SK-N-SH treated with all-trans-retinoic acid at 6 μM for 48 hours (cell line): ENCODE data around the gene MUC5B.

ENCODE experiments used
- ATAC-seq: fragments of 200-7000 bp; cut with Tn5 transposase; 3 replicates; pipeline ENCODE4 v1.9.1; 2020; ENCODE audit warnings: mild to moderate bottlenecking, moderate library complexity
- ARNTL ChIP-seq: fragments of 450-650 bp; formaldehyde crosslinking; IDR thresholded peaks from 2 replicates; pipeline ENCODE4 v1.5.0; 2020; ENCODE audit warnings: low read depth, mild to moderate bottlenecking, moderate library complexity, borderline replicate concordance
- BACH2 ChIP-seq: fragments of 250-450 bp; sonication (Bioruptor Pico); IDR thresholded peaks from 2 replicates; pipeline ENCODE4 v1.9.0; 2021; ENCODE audit warnings: mild to moderate bottlenecking, borderline replicate concordance
- CSRNP3 ChIP-seq: fragments of 250-450 bp; sonication (Bioruptor Pico); IDR thresholded peaks from 2 replicates; pipeline ENCODE4 v1.5.1; 2021; ENCODE audit warnings: mild to moderate bottlenecking, moderate library complexity
- ESRRG ChIP-seq: fragments of 250-450 bp; sonication (Bioruptor Pico); IDR thresholded peaks from 2 replicates; pipeline ENCODE4 v1.6.1; 2021; ENCODE audit warnings: mild to moderate bottlenecking
- GLIS3 ChIP-seq: fragments of 250-450 bp; sonication (Bioruptor Pico); IDR thresholded peaks from 2 replicates; pipeline ENCODE4 v1.5.0; 2020; ENCODE audit warnings: mild to moderate bottlenecking, moderate library complexity
- OSR1 ChIP-seq: fragments of 250-450 bp; sonication (Bioruptor Pico); IDR thresholded peaks from 2 replicates; pipeline ENCODE4 v1.8.0; 2022; ENCODE audit warnings: moderate library complexity, mild to moderate bottlenecking, inconsistent platforms
- PATZ1 ChIP-seq: fragments of 250-450 bp; sonication (Bioruptor Pico); IDR thresholded peaks from 2 replicates; pipeline ENCODE4 v1.8.0; 2020; ENCODE audit warnings: mild to moderate bottlenecking, moderate library complexity, borderline replicate concordance
- RARB ChIP-seq: fragments of 250-450 bp; sonication (Bioruptor Pico); IDR thresholded peaks from 2 replicates; pipeline ENCODE4 v1.8.0; 2021; ENCODE audit warnings: mild to moderate bottlenecking, moderate library complexity
- TCF4 ChIP-seq: fragments of 250-450 bp; sonication (Bioruptor Pico); IDR thresholded peaks from 2 replicates; pipeline ENCODE4 v1.8.0; 2021; ENCODE audit warnings: mild to moderate bottlenecking, moderate library complexity, borderline replicate concordance
- TOX ChIP-seq: fragments of 250-450 bp; sonication (Bioruptor Pico); IDR thresholded peaks from 2 replicates; pipeline ENCODE4 v1.8.0; 2021; ENCODE audit warnings: mild to moderate bottlenecking, moderate library complexity, borderline replicate concordance
- ZC3H10 ChIP-seq: fragments of 250-450 bp; sonication (Bioruptor Pico); IDR thresholded peaks from 2 replicates; pipeline ENCODE4 v1.5.1; 2021; ENCODE audit warnings: mild to moderate bottlenecking, moderate library complexity
- ZFP30 ChIP-seq: fragments of 450-650 bp; formaldehyde crosslinking; IDR thresholded peaks from 2 replicates; pipeline ENCODE4 v1.5.0; 2022; ENCODE audit warnings: mild to moderate bottlenecking, moderate library complexity
- ZNF70 ChIP-seq: fragments of 450-650 bp; formaldehyde crosslinking; IDR thresholded peaks from 2 replicates; pipeline ENCODE4 v1.5.0; 2020; ENCODE audit warnings: mild to moderate bottlenecking, moderate library complexity
- TF ChIP-seq, protein P1 (sequence below): fragments of 250-450 bp; sonication (Bioruptor Pico); IDR thresholded peaks from 2 replicates; pipeline ENCODE4 v1.5.1; 2020; ENCODE audit warnings: low read depth, mild to moderate bottlenecking, moderate library complexity
- TF ChIP-seq, protein P2 (sequence below): fragments of 250-450 bp; sonication (Bioruptor Pico); IDR thresholded peaks from 2 replicates; pipeline ENCODE4 v1.8.0; 2021; ENCODE audit warnings: low read depth, mild to moderate bottlenecking, moderate library complexity, borderline replicate concordance

Gene MUC5B

GRCh38 chr11:1205121-1205986 lies 17.5 kb upstream of the MUC5B start:
- ATAC-seq, result no peak
- TF ChIP-seq BACH2 (CRISPR knock-in tag), result no peak
- no peak for TF ChIP-seq PATZ1 (CRISPR knock-in tag)
- TF ChIP-seq TCF4 (CRISPR knock-in tag), result no peak
- no peak for TF ChIP-seq ZC3H10 (CRISPR knock-in tag)
- no peak for TF ChIP-seq TOX (CRISPR knock-in tag)
- TF ChIP-seq, protein P1, sequence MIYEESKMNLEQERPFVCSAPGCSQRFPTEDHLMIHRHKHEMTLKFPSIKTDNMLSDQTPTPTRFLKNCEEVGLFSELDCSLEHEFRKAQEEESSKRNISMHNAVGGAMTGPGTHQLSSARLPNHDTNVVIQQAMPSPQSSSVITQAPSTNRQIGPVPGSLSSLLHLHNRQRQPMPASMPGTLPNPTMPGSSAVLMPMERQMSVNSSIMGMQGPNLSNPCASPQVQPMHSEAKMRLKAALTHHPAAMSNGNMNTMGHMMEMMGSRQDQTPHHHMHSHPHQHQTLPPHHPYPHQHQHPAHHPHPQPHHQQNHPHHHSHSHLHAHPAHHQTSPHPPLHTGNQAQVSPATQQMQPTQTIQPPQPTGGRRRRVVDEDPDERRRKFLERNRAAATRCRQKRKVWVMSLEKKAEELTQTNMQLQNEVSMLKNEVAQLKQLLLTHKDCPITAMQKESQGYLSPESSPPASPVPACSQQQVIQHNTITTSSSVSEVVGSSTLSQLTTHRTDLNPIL (CRISPR knock-in tag), result no peak
- TF ChIP-seq ZFP30 (CRISPR knock-in tag), result no peak
- TF ChIP-seq GLIS3 (CRISPR knock-in tag), result no peak
- no peak for TF ChIP-seq OSR1 (CRISPR knock-in tag)

- TF ChIP-seq ARNTL, result no peak
- no peak for TF ChIP-seq ESRRG (CRISPR knock-in tag)
- no peak for TF ChIP-seq PATZ1 (CRISPR knock-in tag)
- TF ChIP-seq, all 23 proteins: peak for 0
- no peak for ATAC-seq
These were observed 16.9 kb upstream of the MUC5B start for GRCh38 chr11:1205987-1206331.

- ATAC-seq, result no peak
- TF ChIP-seq TCF4 (CRISPR knock-in tag), result no peak
- TF ChIP-seq, all 23 proteins: peak for 0
These were observed 16.2 kb upstream of the MUC5B start for GRCh38 chr11:1206391-1207271.

DNA sequence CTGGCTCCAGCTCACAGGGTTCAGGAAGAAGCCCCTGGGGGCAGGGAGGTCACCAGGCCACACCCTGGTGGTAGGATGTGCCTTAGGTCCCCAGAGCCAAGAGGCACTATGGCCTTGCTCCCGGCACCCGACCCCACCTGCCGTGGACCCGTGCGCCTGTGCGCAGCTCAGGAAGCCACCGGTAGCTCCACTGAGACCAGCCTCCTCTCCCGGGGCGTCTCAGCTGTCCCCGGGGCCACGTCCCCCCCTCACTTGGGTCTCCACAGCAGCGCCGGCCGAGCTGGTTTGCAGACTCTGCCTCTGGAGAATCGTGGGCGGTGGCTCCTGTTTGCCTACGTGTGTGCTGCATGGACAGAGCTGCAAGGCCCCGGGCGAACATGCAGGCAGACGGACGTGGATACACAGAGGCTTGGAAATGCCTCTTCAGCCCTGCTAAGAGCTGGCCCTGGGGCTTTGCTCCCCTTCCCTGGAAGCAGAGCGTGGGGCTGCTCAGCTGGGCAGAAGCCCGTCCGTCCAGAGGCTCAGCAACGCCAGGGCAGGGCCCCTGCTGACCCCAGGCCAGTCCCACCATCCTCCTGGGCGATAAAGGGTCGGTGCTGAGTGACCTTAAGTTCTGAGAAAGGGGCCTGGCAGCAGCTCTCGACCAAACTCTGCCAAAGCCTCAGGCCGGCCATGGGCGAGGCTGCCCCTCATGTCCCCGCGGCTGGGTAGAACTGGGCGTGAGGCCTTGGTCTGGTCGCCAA lies 15.3 kb upstream of the MUC5B start:
- TF ChIP-seq, protein P2, sequence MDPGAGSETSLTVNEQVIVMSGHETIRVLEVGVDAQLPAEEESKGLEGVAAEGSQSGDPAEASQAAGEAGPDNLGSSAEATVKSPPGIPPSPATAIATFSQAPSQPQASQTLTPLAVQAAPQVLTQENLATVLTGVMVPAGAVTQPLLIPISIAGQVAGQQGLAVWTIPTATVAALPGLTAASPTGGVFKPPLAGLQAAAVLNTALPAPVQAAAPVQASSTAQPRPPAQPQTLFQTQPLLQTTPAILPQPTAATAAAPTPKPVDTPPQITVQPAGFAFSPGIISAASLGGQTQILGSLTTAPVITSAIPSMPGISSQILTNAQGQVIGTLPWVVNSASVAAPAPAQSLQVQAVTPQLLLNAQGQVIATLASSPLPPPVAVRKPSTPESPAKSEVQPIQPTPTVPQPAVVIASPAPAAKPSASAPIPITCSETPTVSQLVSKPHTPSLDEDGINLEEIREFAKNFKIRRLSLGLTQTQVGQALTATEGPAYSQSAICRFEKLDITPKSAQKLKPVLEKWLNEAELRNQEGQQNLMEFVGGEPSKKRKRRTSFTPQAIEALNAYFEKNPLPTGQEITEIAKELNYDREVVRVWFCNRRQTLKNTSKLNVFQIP, result no peak
- TF ChIP-seq ZFP30 (CRISPR knock-in tag) (no peak), GLIS3 (CRISPR knock-in tag) (no peak), ZNF70 (no peak), TCF4 (CRISPR knock-in tag) (no peak), BACH2 (CRISPR knock-in tag) (no peak), RARB (CRISPR knock-in tag) (no peak), CSRNP3 (no peak), PATZ1 (CRISPR knock-in tag) (no peak), TOX (CRISPR knock-in tag) (no peak)
- ATAC-seq, result no peak
